CD4-positive, alpha-beta T cell treated with Interleukin-21 for 1 hour (primary cell): ENCODE data around the gene SSBP2.

Experiments
- DNase-seq: peaks from one replicate; pipeline ENCODE4 v3.0.0-alpha.2; 2020

SSBP2 gene

DNA sequence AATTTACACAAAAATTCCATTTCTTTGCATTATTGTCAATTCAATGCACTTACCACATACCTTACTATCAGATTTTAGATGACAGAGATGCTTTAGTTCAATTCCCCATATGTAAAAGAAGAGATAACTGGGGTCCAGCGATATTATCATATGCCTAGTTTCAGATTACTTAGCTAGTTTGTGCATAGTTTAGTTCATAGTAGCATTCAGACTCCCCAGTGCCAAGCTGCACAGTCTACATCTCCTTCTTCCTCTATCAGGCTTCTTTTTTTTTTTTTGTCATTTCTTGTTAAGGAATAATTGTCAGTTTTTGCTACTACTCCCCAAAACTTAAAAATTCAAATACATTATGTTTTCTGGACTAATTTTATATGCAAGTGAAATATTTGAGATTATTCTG, 175.0 kb downstream of the SSBP2 start:
- DNase-seq: no peak

- no peak for DNase-seq
Measured at GRCh38 chr5:81572201-81572600, 178.7 kb downstream of the SSBP2 start.

DNA sequence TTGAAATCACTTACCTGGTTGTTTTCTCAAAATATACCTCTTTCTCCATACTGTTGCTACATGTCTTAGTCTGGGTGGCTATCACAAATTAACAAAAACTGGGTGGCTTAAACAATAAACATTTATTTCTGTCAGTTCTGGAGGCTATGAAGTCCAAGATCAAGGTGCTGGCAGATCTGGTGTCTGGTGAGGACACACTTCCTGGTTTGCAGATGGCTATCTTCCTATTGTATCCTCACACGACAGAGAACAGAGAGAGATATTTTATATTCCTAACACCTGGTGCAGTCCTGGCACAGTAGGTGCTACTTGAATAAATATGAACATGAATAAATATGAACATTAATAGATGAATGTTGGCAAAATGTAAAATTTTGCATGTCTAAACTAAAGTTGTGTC, 192.7 kb downstream of the SSBP2 start:
- DNase-seq: no peak

DNA sequence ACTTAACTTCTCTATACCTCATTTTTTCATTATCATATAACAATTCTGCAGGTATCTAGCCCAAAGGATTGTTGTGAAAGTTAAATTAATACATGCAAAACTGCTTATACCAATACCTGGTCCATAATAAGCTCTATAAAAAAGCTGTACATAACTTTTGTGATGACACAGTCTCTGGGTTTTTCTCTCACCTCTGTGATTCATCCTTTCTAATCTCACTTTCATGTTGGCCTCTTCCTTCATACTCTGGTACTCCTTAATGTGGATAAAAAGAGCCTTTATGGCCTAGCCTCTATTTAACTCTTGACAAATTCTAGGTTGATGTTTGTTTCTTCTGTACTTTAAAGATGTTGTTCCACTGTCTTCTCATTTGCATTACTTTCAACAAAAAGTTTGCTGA, 194.1 kb downstream of the SSBP2 start:
- DNase-seq: no peak

DNA sequence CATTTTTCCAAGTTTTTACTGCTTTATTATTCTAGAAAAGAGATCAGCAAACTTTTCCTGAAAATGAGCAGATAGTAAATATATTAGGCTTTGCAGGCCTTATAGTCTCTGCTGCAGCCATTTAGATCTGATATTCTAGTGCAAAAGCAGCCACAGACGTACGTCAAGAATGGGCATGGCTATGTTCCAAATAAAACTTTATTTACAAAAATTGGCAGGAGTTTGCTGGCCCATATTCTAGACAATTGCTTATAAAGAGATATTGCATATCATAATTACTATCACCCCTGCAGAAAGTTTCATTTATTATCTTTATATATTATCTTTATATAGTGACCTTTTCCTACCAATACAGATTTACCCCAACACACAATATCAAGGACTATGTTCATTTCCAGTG, 195.0 kb downstream of the SSBP2 start:
- no peak for DNase-seq

DNA sequence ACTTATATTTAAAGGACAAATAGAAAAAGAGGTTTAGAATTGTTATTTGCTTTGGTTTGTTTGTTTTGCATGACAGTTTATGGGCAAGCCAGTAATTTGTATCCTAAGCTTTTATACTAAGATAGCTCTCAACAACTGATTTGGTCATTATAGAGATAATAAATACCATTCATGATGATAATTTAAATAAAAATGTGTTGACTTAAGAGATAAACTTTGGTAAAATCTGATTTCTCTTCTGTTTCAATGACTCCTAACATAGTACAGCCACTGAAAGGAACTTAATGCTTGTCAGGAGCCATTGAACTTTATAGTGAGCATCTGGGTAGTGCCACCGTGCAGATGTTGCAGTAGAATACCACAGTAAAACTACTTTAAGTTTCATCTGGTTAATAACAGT, 196.2 kb downstream of the SSBP2 start:
- no peak for DNase-seq

GRCh38 chr5:81553567-81554212, 197.2 kb downstream of the SSBP2 start:
- no peak for DNase-seq

GRCh38 chr5:81552852-81553566, 197.9 kb downstream of the SSBP2 start:
- no peak for DNase-seq

- DNase-seq: no peak
Measured at GRCh38 chr5:81549123-81549522, 201.8 kb downstream of the SSBP2 start.

- DNase-seq: no peak
Measured at GRCh38 chr5:81547001-81547400, 203.9 kb downstream of the SSBP2 start.

GRCh38 chr5:81545911-81546310, 205.0 kb downstream of the SSBP2 start:
- no peak for DNase-seq

GRCh38 chr5:81544351-81545018, 206.4 kb downstream of the SSBP2 start:
- DNase-seq: no peak

DNA sequence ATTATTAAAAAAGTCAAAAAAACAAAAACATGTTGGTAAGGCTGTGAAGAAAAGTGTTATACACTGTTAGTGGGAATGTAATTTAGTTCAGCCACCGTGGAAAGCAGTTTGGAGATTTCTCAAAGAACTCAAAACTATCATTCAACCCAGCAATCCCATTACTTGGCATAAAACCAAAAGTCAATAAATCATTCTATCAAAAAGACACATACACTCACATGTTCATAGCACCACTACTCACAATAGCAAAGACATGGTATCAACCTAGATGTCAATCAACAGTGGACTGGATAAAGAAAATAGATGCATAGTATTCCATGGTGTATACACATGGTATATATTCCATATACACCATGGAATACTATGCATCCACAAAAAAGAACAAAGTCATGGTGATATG, 208.7 kb downstream of the SSBP2 start:
- DNase-seq: no peak

DNA sequence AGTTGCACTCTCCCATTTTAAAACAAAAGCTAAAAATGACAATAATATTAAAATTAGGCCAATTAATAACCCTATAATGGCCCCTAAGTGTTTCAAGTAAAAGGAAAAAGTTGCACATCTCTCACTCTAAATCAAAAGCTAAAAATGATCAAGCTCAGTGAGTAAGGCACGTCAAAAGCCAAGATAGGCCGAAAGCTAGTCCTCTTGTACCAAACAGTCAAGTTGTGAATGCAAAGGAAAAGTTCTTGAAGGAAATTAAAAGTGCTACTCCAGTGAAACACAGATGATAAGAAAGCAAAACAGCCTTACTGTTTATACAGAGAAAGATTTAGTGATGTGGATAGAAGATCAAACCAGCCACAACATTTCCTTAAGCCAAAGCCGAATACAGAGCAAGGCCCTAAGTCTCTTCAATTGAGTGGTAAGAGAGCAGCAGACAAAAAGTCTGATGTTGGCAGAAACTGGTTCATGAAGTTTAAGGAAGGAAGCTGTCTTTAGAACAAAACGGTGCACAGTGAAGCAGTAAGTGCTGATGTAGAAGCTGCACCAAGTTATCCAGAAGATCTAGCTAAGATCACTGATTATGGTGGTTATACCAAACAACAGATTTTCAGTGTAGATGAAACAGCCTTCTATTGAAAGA, 212.9 kb downstream of the SSBP2 start:
- peak; percentile 24 for DNase-seq

GRCh38 chr5:81534441-81534840, 216.5 kb downstream of the SSBP2 start:
- no peak for DNase-seq

DNA sequence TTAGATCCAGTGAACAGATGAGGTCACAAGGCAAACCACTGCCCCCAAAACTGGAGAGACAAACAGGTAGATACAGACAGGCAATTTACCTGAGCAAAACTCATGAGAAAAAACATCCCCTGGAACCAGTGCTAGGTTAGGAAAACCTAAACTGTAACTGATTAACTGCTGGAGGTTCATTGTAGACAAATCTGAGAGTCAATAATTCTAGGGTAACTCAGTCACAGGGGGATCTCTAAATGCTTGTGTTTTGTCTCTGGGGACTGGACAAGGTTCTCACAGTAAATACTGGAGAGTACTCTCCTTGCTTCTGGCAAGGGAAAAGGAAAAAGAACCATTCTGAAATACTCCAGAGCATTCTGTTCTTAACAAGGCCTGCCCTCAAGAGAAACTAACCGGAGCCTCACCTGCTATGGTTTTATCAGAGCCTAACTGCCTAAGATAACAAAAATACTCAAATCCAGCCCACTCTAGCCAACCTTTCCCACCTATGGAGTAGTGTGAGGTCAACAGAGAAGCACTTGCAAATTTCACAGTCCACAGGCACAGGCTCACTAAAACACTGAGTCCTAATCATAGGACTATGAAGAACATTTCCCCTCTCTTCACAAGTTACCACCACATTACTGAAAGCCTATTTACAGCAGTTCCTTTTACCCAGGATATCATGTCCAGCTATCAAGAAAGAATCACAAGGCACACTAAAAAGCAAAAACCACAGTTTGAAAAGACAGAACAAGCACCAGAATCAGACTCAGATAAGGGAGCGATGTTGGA, 217.1 kb downstream of the SSBP2 start:
- no peak for DNase-seq

DNA sequence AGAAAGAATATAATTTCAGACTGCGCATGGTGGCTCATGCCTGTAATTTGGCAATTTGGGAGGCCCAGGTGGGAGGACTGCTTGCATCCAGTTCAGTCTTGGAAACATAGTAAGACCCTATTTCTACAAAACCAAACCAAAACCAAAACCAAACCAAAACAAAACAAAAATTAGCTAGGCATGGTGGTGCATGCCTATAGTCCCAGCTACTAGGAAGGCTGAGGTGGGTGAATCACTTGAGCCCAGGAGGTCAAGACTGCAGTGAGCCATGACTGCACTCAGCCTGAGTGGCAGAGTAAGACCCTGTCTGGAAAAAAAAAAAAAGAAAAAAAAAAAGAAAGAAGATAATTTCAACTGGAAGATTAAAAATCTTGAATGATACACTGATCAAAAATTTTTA, 220.0 kb downstream of the SSBP2 start:
- no peak for DNase-seq

- no peak for DNase-seq
Measured at GRCh38 chr5:81525690-81526089, 225.2 kb downstream of the SSBP2 start.

- no peak for DNase-seq
Measured at GRCh38 chr5:81524015-81524414, 226.9 kb downstream of the SSBP2 start.

- no peak for DNase-seq
Measured at GRCh38 chr5:81522571-81522970, 228.3 kb downstream of the SSBP2 start.

DNA sequence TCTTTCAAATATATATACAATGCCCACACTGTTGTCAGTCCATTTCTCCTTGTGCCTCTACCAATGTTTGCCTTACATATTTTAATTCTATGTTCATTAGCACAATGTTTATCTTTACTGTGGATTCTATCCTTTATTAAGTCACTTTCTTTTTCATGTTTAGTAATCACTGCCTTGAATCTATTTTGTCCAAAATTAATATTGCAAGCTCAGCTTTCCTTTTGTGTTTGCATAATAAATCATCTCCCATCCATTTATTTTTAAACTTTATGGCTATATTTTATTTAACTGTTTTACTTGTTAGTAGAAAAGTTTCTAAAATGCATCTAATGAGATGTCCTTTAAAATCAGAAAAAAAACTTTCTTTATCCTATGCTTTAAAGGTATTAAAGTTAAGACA, 230.1 kb downstream of the SSBP2 start:
- no peak for DNase-seq

DNA sequence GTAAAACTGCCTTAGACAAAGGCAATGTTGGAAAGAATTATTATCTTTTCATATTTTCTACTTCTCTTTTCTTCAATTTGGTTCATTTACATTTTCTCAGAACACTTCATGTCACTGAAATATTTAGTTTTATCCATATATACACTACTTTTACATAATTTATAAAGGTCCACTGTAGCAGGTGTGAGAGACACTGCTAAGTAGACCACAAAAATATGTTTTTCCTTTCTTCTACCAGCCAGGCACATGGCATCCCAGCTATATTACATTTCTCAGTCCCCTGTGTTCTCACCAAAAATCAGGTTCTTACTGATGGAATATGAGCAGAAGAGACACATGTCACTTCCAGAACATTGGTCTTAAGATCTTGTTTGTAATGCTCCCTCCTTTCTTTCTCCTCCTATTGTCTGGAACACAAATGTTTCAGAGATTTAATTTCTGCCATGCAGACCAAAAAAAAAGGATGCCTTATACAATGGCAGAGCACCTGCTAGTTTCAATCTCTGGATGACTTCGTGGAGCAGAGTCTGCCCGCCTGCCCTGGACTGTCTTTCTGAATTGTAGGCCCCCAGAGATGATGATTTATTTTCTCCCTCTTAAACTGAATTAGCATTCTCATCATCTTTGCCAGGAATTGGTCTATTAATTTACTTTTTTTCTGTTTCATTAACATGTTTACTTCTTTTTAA, 231.5 kb downstream of the SSBP2 start:
- no peak for DNase-seq
